ENCODE data around the gene SPOCK1. TPM values are rescaled to one million over a fixed set of nuclear protein-coding genes. Genes with fewer than 3 reads are reported as not detected.
A peak's percentile ranks its signal among the peaks of the same experiment; 100 is the strongest.
"Not testable (repeated sequence)": the region's sequence is repeated elsewhere in the genome, so short reads cannot be mapped to it uniquely, and the experiment has no call there.

SPOCK1 gene
- total RNA-seq, 2 donors from 2014 or later = not detected

DNA sequence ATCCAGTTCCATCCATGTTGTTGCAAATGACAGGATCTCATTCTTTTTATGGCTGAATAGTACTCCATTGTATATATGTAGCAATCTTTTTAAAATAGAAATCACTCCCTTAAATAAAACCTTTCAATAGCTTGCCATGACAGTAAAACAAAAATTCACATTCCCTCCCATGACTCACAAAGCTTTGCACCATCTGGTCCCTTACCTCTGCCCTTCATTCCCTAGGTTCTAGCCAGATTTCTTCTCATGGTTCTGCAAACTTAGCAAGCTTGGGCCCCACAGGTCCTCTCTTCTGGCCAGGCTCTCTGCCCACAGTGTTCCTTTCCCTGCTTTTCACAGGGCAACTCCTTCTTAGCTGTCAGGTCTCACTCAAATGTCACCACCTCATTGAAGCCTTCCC, 4.3 kb upstream of the SPOCK1 start:
- Mint-ChIP-seq H3K36me3 (ENCODE audit: insufficient read depth in 2 of 2) (no peaks in the 10 kb centered on the region), H3K27ac (no peak overlapping the region), H3K27me3 (ENCODE audit: low read depth) (peaks cover 16% of the 10 kb centered on the region), H3K4me3 (no peak overlapping the region), H3K4me1 (ENCODE audit: low read depth) (no peaks in the 10 kb centered on the region), H3K9me3 (no peaks in the 10 kb centered on the region)
- no peak for DNase-seq
- ATAC-seq (replicated peaks in 1 of 2) = no peak

- Mint-ChIP-seq H3K9me3 (no peaks in the 10 kb centered on the region), H3K27me3 (ENCODE audit: low read depth) (peaks cover 14% of the 10 kb centered on the region)
These were observed 3.5 kb upstream of the SPOCK1 start for GRCh38 chr5:137502632-137503031.

GRCh38 chr5:137501846-137502406, 2.8 kb upstream of the SPOCK1 start:
- DNase-seq (no peak), ATAC-seq (replicated peaks in 1 of 2) (no peak)
- H3K4me3 Mint-ChIP-seq = no peak overlapping the region
- H3K4me1 Mint-ChIP-seq (ENCODE audit: low read depth) = no peaks in the 10 kb centered on the region
- H3K27ac Mint-ChIP-seq = no peak overlapping the region
- no peaks in the 10 kb centered on the region for H3K9me3 Mint-ChIP-seq
- no peaks in the 10 kb centered on the region for H3K36me3 Mint-ChIP-seq (ENCODE audit: insufficient read depth in 2 of 2)
- H3K27me3 Mint-ChIP-seq (ENCODE audit: low read depth) = peaks cover 19% of the 10 kb centered on the region

More at GRCh38 chr5:137502632-137503031, 3.5 kb upstream of the SPOCK1 start:
- Mint-ChIP-seq H3K36me3 (ENCODE audit: insufficient read depth in 2 of 2) (no peaks in the 10 kb centered on the region), H3K4me1 (ENCODE audit: low read depth) (no peaks in the 10 kb centered on the region), H3K27ac (no peak overlapping the region), H3K4me3 (no peak overlapping the region)
- DNase-seq = no peak
- no peak for ATAC-seq (replicated peaks in 1 of 2)

GRCh38 chr5:137501226-137501625, 2.1 kb upstream of the SPOCK1 start:
- H3K27me3 Mint-ChIP-seq (ENCODE audit: low read depth) = peaks cover 26% of the 10 kb centered on the region
- ATAC-seq (replicated peaks in 1 of 2) = no peak
- DNase-seq = no peak

DNA sequence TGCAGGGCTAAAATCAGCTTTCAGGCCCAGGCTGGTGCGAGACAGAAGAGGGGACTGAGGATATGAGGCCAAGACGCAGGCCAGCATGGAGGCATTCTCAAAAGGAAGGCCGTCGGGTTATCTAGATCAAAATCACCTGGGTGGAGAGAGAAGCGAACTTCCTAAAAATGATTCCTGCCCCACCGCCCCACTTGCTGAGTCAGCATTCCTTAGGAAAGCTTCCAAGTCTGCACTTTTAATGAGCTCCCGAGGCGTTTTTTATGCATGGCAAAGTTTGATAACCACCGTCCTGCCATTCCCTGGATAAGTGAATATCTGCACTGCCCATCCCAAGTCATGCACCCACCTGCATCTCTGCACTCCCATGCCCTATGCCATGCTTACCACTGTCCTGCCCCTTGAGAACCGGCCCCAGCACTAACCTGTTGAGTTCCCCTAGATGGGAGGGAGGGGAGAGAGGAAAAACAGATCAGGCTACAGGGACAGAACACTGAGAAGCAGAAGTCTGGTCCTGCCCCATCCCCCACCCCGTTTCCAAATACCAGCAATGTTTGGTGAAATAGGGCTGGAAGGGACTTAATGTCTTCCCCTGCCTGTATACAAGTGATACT, 1.6 kb upstream of the SPOCK1 start:
- DNase-seq (no peak), ATAC-seq (replicated peaks in 1 of 2) (no peak)
- H3K9me3 Mint-ChIP-seq = no peaks in the 10 kb centered on the region
- no peak overlapping the region for H3K27ac Mint-ChIP-seq
- peaks cover 4% of the 10 kb centered on the region for H3K4me1 Mint-ChIP-seq (ENCODE audit: low read depth)
- peaks cover 30% of the 10 kb centered on the region for H3K27me3 Mint-ChIP-seq (ENCODE audit: low read depth)
- no peak overlapping the region for H3K4me3 Mint-ChIP-seq
- no peaks in the 10 kb centered on the region for H3K36me3 Mint-ChIP-seq (ENCODE audit: insufficient read depth in 2 of 2)

More at GRCh38 chr5:137501226-137501625, 2.1 kb upstream of the SPOCK1 start:
- Mint-ChIP-seq H3K27ac (no peak overlapping the region), H3K4me1 (ENCODE audit: low read depth) (peaks cover 4% of the 10 kb centered on the region), H3K9me3 (no peaks in the 10 kb centered on the region), H3K36me3 (ENCODE audit: insufficient read depth in 2 of 2) (no peaks in the 10 kb centered on the region), H3K4me3 (no peak overlapping the region)

GRCh38 chr5:137499506-137499847, 351 bp upstream of the SPOCK1 start:
- ATAC-seq (replicated peaks in 1 of 2); H3K36me3 Mint-ChIP-seq (ENCODE audit: insufficient read depth in 2 of 2); H3K4me1 Mint-ChIP-seq (ENCODE audit: low read depth); H3K4me3 Mint-ChIP-seq; H3K9me3 Mint-ChIP-seq; H3K27ac Mint-ChIP-seq; DNase-seq: not testable (repeated sequence)
- H3K27me3 Mint-ChIP-seq (ENCODE audit: low read depth) = peaks cover 30% of the 10 kb centered on the region

DNA sequence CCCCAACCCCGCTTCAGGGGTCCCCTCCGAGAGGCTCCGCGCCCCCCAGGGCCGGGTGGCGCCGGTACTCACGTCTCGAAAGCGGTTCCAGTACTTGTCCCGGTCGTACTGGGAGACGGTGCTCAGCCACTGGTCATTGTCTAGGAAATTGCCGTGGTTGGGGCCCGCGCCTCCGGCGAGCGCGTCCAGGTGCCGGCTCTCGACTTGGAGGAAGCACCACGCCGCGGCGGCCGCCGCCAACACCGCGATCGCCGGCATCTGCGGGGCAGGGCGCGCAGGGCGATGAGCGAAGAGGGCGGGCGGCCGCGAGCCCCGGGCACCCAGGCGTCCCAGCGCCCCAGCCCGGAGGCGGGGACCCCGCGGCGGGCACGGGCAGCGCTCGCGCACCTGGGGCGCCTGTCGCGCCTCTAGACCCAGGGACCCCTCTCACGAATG, 808 bp downstream of the SPOCK1 start:
- Mint-ChIP-seq H3K36me3 (ENCODE audit: insufficient read depth in 2 of 2) (no peaks in the 10 kb centered on the region), H3K27me3 (ENCODE audit: low read depth) (peaks cover 30% of the 10 kb centered on the region), H3K27ac (no peak overlapping the region), H3K9me3 (no peaks in the 10 kb centered on the region), H3K4me1 (ENCODE audit: low read depth) (peaks cover 4% of the 10 kb centered on the region), H3K4me3 (peak overlapping the region in 1 of 2 donors; percentile 22)
- ATAC-seq (replicated peaks in 1 of 2) (peak in 1 of 2 donors; percentile 7), DNase-seq (no peak)

DNA sequence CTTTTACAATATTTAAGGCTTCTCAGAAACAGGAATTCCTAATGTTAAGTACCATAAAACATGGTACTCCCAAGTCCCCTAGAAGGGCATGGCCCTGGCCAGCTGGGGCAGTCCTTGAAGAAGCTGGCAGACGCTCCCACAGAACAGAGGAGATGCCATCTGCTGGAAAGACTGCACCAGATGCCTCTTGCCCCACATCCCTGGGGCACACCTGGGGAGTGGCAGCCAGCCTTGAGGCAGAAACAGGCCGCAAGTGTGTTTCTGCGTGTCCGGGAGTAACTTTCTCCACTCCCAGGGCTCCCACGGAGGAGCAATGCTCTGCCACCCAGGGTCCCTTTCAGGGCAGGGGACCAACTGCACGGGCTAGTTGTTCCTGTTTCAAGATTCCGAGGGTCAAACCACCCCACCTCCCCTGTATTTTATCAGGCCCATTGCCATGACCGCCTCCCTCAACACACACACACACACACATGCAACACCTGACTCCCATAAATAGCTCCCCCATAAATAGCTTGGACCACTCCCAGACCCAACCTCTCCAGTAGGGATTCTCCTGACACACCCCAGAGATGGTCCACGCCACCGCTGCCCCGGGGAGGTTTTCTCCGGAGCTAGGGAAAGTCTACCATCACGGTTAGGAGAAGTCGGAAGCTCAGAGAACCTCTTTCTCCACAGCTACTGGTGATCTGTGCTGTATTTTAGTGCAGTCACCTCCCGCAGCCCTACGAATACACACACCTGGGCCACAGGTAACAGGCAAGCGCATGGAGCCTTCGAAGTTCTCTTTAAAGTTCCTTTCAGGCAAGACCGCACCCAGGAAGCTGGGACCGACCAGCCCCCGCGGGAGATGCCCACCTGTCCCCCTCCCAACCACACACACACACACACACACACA, 1.5 kb downstream of the SPOCK1 start:
- no peaks in the 10 kb centered on the region for H3K36me3 Mint-ChIP-seq (ENCODE audit: insufficient read depth in 2 of 2)
- peaks cover 4% of the 10 kb centered on the region for H3K4me1 Mint-ChIP-seq (ENCODE audit: low read depth)
- H3K4me3 Mint-ChIP-seq = peak overlapping the region in 1 of 2 donors; percentile 22
- no peak for DNase-seq
- no peaks in the 10 kb centered on the region for H3K9me3 Mint-ChIP-seq
- no peak overlapping the region for H3K27ac Mint-ChIP-seq
- H3K27me3 Mint-ChIP-seq (ENCODE audit: low read depth) = peaks cover 30% of the 10 kb centered on the region
- ATAC-seq (replicated peaks in 1 of 2) = no peak

DNA sequence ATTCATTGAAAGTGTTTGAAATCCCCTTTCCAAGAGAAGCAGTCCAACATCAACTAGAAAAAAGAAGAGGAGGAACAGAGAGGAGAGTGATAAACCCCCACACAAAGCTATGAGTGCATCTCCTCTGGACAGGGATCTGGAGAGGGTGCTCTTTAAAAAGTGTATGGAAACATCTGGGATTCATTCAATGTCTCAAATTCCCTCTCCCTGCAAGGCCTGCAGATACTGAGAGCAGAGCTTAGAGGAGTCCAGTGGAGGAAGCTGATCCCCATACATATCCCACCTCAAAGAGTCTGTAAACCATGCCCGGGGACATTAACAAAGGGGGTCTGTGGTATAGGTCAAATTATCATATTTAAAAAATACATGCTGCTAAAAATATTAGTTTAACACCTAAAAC, 2.2 kb downstream of the SPOCK1 start:
- peaks cover 30% of the 10 kb centered on the region for H3K27me3 Mint-ChIP-seq (ENCODE audit: low read depth)
- DNase-seq (no peak), ATAC-seq (replicated peaks in 1 of 2) (no peak)
- no peak overlapping the region for H3K4me3 Mint-ChIP-seq
- no peaks in the 10 kb centered on the region for H3K9me3 Mint-ChIP-seq
- H3K36me3 Mint-ChIP-seq (ENCODE audit: insufficient read depth in 2 of 2) = no peaks in the 10 kb centered on the region
- H3K4me1 Mint-ChIP-seq (ENCODE audit: low read depth) = peaks cover 4% of the 10 kb centered on the region
- no peak overlapping the region for H3K27ac Mint-ChIP-seq

GRCh38 chr5:137492331-137492730, 6.8 kb downstream of the SPOCK1 start:
- H3K27me3 Mint-ChIP-seq (ENCODE audit: low read depth) = peaks cover 21% of the 10 kb centered on the region
- peaks cover 4% of the 10 kb centered on the region for H3K4me1 Mint-ChIP-seq (ENCODE audit: low read depth)
- no peak overlapping the region for H3K27ac Mint-ChIP-seq
- H3K9me3 Mint-ChIP-seq = no peaks in the 10 kb centered on the region
- ATAC-seq (replicated peaks in 1 of 2) = no peak
- H3K4me3 Mint-ChIP-seq = no peak overlapping the region
- DNase-seq = no peak
- H3K36me3 Mint-ChIP-seq (ENCODE audit: insufficient read depth in 2 of 2) = no peaks in the 10 kb centered on the region

GRCh38 chr5:137491121-137491520, 8.0 kb downstream of the SPOCK1 start:
- ATAC-seq (replicated peaks in 1 of 2) (no peak), DNase-seq (no peak)
- Mint-ChIP-seq H3K9me3 (no peaks in the 10 kb centered on the region), H3K4me1 (ENCODE audit: low read depth) (no peaks in the 10 kb centered on the region), H3K27me3 (ENCODE audit: low read depth) (peaks cover 11% of the 10 kb centered on the region), H3K27ac (no peak overlapping the region), H3K4me3 (no peak overlapping the region), H3K36me3 (ENCODE audit: insufficient read depth in 2 of 2) (no peaks in the 10 kb centered on the region)

- peaks cover 9% of the 10 kb centered on the region for H3K27me3 Mint-ChIP-seq (ENCODE audit: low read depth)
- DNase-seq (no peak), ATAC-seq (replicated peaks in 1 of 2) (no peak)
- H3K9me3 Mint-ChIP-seq = no peaks in the 10 kb centered on the region
- H3K27ac Mint-ChIP-seq = no peak overlapping the region
- H3K36me3 Mint-ChIP-seq (ENCODE audit: insufficient read depth in 2 of 2) = no peaks in the 10 kb centered on the region
- H3K4me3 Mint-ChIP-seq = no peak overlapping the region
- H3K4me1 Mint-ChIP-seq (ENCODE audit: low read depth) = no peaks in the 10 kb centered on the region
These were observed 8.5 kb downstream of the SPOCK1 start for GRCh38 chr5:137490591-137490990.

GRCh38 chr5:137488974-137489373, 10.2 kb downstream of the SPOCK1 start:
- Mint-ChIP-seq H3K27ac (no peak overlapping the region), H3K9me3 (no peaks in the 10 kb centered on the region), H3K36me3 (ENCODE audit: insufficient read depth in 2 of 2) (no peaks in the 10 kb centered on the region), H3K27me3 (ENCODE audit: low read depth) (no peaks in the 10 kb centered on the region), H3K4me1 (ENCODE audit: low read depth) (no peaks in the 10 kb centered on the region), H3K4me3 (no peak overlapping the region)
- DNase-seq = no peak
- no peak for ATAC-seq (replicated peaks in 1 of 2)

Measured in activated T-cell treated with anti-CD3 and anti-CD28 coated beads, Interleukin-2, amount 50 U/mL, for 72 hours (primary cell).